Adrenal gland (tissue), 12 donors: Measurements from ENCODE around the gene HERC5. TPM values are rescaled to one million over a fixed set of nuclear protein-coding genes. Genes with fewer than 3 reads are reported as not detected.

ENCODE experiments used
- DNase-seq, 7 donors: peaks; one replicate each; pipeline ENCODE4 v3.0.0-alpha.2; 2019 to 2020
- H3K27ac ChIP-seq, 5 donors: fragments of 200-600 bp; sonication (generic) in 4 of 5; 1 replicate in 3 of 5; 2 replicates in 2 of 5; pipeline versions ENCODE4 v1.5.1 to v1.8.0; 2016 to 2020; ENCODE audit warnings: mild to moderate bottlenecking in 1 of 5
- H3K27me3 ChIP-seq: fragments of 200-600 bp; 2 replicates; pipeline ENCODE4 v1.8.0; 2021
- H3K36me3 ChIP-seq, 2 donors: fragments of 200-600 bp; replicated peaks in 1 of 2; 1 replicate in 1 of 2; 2 replicates in 1 of 2; pipeline versions ENCODE4 v1.5.1 to v1.8.0; 2018 to 2022
- H3K4me1 ChIP-seq, 2 donors: fragments of 200-600 bp; replicated peaks in 1 of 2; 1 replicate in 1 of 2; 2 replicates in 1 of 2; pipeline versions ENCODE4 v1.5.1 to v1.8.0; 2018 to 2021
- H3K4me3 ChIP-seq, 4 donors: fragments of 200-600 bp; sonication (generic) in 3 of 4; one replicate each; pipeline ENCODE4 v1.5.1; 2016 to 2018
- H3K9me3 ChIP-seq, 3 donors: fragments of 200-600 bp; sonication (generic) in 1 of 3; replicated peaks in 1 of 3; 1 replicate in 2 of 3; 2 replicates in 1 of 3; pipeline versions ENCODE4 v1.5.1 to v1.8.0; 2016 to 2021
- CTCF ChIP-seq, 6 experiments: fragments of 450-650 bp in 4 of 6; fragments of 200-600 bp in 2 of 6; sonication (generic) in 1 of 6; IDR thresholded peaks; 1 replicate in 5 of 6; 2 replicates in 1 of 6; pipeline versions ENCODE4 v1.5.1 to v1.8.0; 2016 to 2021; ENCODE audit warnings: antibody characterized with exemption in 6 of 6, mild to moderate bottlenecking in 2 of 6, moderate library complexity in 1 of 6
- POLR2A ChIP-seq, 2 donors: fragments of 450-650 bp; IDR thresholded peaks; one replicate each; pipeline ENCODE4 v1.6.1; 2017; ENCODE audit warnings: antibody characterized with exemption in 2 of 2, mild to moderate bottlenecking in 2 of 2, moderate library complexity in 1 of 2
- WGBS, 4 donors: extraction: QIAGEN DNeasy Blood & Tissue Kit in 2 of 4; methylation state at CpG; one replicate each; pipeline versions ENCODE4 v1.1.5 to v1.1.7; 2013 to 2017; 5-methylcytosine and 5-hydroxymethylcytosine counted together
- intact Hi-C, 2 donors: fragments of 100-400 bp; cut with DNase I; formaldehyde crosslinking; loops; one replicate each; pipeline versions ENCODE4 v1.14.1 to v1.15.0; 2022 to 2023
- polyA plus RNA-seq, 3 donors: library from polyadenylated mRNA; stranded (reverse); fragments of 200-250 nt in 2 of 3; fragments of 350-450 nt in 1 of 3; fragmentation: Illumina TruSeq in 1 of 3; extraction: RNeasy Lipid Tissue Mini Kit (QIAGEN cat#74804) in 1 of 3; gene quantifications; one replicate each; pipeline ENCODE4 v1.2.3, GENCODE V29; 2013 to 2014
- total RNA-seq, 9 donors: library from RNA; depleted of rRNA in 4 of 9; stranded (reverse); fragments of >200 nt in 4 of 9; fragments of 120-200 nt in 1 of 9; fragmentation: NEBNext Ultra II Directional in 1 of 9; extraction: Animal tissue kit (Norgen Biotek cat#: 25700) in 1 of 9; gene quantifications; one replicate each; pipeline versions ENCODE4 v1.1.0 to v1.2.4, GENCODE V29; 2013 to 2023
- donor health status: healthy with polysubstance abuse.
- donor health status: Bipolar disorder and iron deficiency.
- donor health status: DM: yes; HTN: yes; CAD: no.
- donor health status: DM: no; HTN: no; CAD: no.
- donor health status: DM: no; HTN: no; CAD: no.
- donor health status: DM: yes; HTN: yes; CAD: no.

Gene HERC5
- total and polyA plus RNA-seq, 12 donors: 3.3 to 9.9 (median 6.6) TPM

GRCh38 chr4:88467392-88467791, 10.5 kb downstream of the HERC5 start:
- intact Hi-C loops: no loop called here
- H3K27ac ChIP-seq: no peak overlapping the region
- no peaks in the 10 kb centered on the region for H3K9me3 ChIP-seq
- no peaks in the 10 kb centered on the region for H3K27me3 ChIP-seq
- no peaks in the 10 kb centered on the region for H3K4me1 ChIP-seq
- 85 to 91% (median 89%) methylated on average over 2 of the region's 2 CpGs for WGBS, 4 donors
- no peak overlapping the region for H3K4me3 ChIP-seq
- no peak for DNase-seq
- peaks cover 0 to 5% of the 10 kb centered on the region in 2 donors for H3K36me3 ChIP-seq
- TF ChIP-seq POLR2A (IDR thresholded peaks at IDR 0.05): no peak
- no peak for TF ChIP-seq CTCF (IDR thresholded peaks at IDR 0.05)

DNA sequence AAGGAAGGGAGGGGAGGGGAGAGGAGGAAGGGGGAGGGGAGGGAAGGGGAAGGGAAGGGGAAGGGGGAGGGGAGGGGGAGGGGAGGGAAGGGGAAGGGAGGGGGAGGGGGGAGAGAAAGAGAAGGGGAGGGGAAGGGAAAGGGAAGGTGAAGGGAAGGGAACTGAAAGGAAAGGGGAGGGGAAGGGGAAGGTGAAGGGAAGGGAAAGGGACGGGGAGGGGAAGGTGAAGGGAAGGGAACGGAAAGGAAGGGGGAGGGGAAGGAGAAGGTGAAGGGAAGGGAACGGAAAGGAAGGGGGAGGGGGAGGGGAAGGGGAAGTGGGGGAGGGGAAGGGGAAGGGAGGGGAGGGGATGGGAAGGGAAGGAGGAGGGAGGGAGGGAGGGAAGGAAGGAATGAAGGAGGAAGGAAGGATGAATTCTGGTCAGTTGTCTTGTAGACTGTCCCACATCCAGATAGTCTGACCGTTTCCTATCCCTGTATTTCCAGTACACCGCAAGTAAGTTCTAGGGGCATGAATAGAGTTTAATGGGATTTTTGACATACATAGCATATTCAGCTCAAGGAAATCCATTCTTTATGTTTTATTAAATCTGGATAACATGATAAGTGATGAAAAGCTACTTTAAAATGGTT, 20.4 kb downstream of the HERC5 start:
- intact Hi-C loops: no loop called here
- no peak for DNase-seq
- 81 to 87% (median 85%) methylated on average over 4 to 5 of the region's 5 CpGs for WGBS, 4 donors
- H3K27ac ChIP-seq: no peak overlapping the region
- H3K27me3 ChIP-seq: no peaks in the 10 kb centered on the region
- no peaks in the 10 kb centered on the region for H3K4me1 ChIP-seq
- no peak overlapping the region for H3K4me3 ChIP-seq
- no peaks in the 10 kb centered on the region for H3K9me3 ChIP-seq
- TF ChIP-seq POLR2A (IDR thresholded peaks at IDR 0.05) (no peak), CTCF (IDR thresholded peaks at IDR 0.05) (no peak)
- no peaks in the 10 kb centered on the region for H3K36me3 ChIP-seq

DNA sequence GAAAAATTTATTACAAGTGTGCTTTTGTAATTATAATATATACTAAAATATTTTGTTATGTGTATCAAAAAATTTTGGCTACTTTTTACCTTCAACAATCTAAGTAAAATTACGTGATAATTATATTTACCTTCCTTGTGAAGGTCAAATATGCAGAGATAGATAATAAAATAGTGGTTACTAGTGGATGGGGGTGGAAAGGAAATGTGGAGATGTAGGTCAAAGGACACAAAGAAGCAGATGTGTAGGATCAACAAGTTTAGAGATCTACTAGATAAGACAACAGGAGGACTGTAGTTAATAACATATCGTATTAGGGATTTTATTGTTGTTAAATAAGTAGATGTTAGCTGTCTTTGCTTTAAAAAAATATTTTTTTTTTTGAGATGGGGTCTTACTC, 21.3 kb downstream of the HERC5 start:
- no peaks in the 10 kb centered on the region for H3K4me1 ChIP-seq
- no peaks in the 10 kb centered on the region for H3K9me3 ChIP-seq
- no peak overlapping the region for H3K4me3 ChIP-seq
- 86 to 91% (median 90%) methylated on average over 2 of the region's 2 CpGs for WGBS, 4 donors
- no peak overlapping the region for H3K27ac ChIP-seq
- intact Hi-C loops: no loop called here
- TF ChIP-seq CTCF (IDR thresholded peaks at IDR 0.05): no peak
- TF ChIP-seq POLR2A (IDR thresholded peaks at IDR 0.05): no peak
- no peaks in the 10 kb centered on the region for H3K27me3 ChIP-seq
- no peaks in the 10 kb centered on the region for H3K36me3 ChIP-seq
- no peak for DNase-seq

- DNase-seq: no peak
- no peak overlapping the region for H3K4me3 ChIP-seq
- no peaks in the 10 kb centered on the region for H3K9me3 ChIP-seq
- no peaks in the 10 kb centered on the region for H3K4me1 ChIP-seq
- H3K27me3 ChIP-seq: no peaks in the 10 kb centered on the region
- no peak overlapping the region for H3K27ac ChIP-seq
- TF ChIP-seq POLR2A (IDR thresholded peaks at IDR 0.05) (no peak), CTCF (IDR thresholded peaks at IDR 0.05) (no peak)
- 58 to 77% (median 73%) methylated on average over 1 of the region's 1 CpG for WGBS, 4 donors
- intact Hi-C loops: no loop called here
- no peaks in the 10 kb centered on the region for H3K36me3 ChIP-seq
These were observed 24.6 kb downstream of the HERC5 start for GRCh38 chr4:88481537-88481936.
